WTC11 (cell line): ENCODE results near the gene LHFPL4. TPM values are rescaled to one million over a fixed set of nuclear protein-coding genes. Genes with fewer than 3 reads are reported as not detected.

Source experiments
- ATAC-seq: fragments of 200-7000 bp; cut with Tn5 transposase; 2 replicates; pipeline ENCODE4 v1.10.0; 2021; ENCODE audit warnings: mild to moderate bottlenecking, moderate library complexity
- CTCF ChIA-PET: fragments of 300-600 bp; sonication (Branson Sonifier 250); formaldehyde crosslinking; loops from one replicate; lab custom pipeline; 2021; ENCODE audit warnings: antibody characterized with exemption; lab: Charles Lee
- POLR2A ChIA-PET: fragments of 350-600 bp; sonication (Branson Sonifier 250); formaldehyde crosslinking; loops from one replicate; lab custom pipeline; 2021; ENCODE audit warnings: antibody characterized with exemption; lab: Charles Lee
- DNase-seq: peaks from one replicate; pipeline ENCODE4 v3.0.0; 2021; ENCODE audit warnings: low spot score
- H3K27ac Mint-ChIP-seq: 2 replicates; pipeline ENCODE4 v1.8.0; 2021; ENCODE audit warnings: mixed read lengths
- H3K27me3 Mint-ChIP-seq: 2 replicates; pipeline ENCODE4 v1.8.0; 2021; ENCODE audit warnings: low read depth, mild to moderate bottlenecking, moderate library complexity, mixed read lengths
- H3K36me3 Mint-ChIP-seq: 2 replicates; pipeline ENCODE4 v1.8.0; 2021; ENCODE audit warnings: mixed read lengths
- H3K4me1 Mint-ChIP-seq: 2 replicates; pipeline ENCODE4 v1.8.0; 2022; ENCODE audit warnings: mixed read lengths
- H3K4me3 Mint-ChIP-seq: 2 replicates; pipeline ENCODE4 v1.8.0; 2021; ENCODE audit warnings: mild to moderate bottlenecking, moderate library complexity, mixed read lengths
- H3K9me3 Mint-ChIP-seq: 2 replicates; pipeline ENCODE4 v1.8.0; 2021; ENCODE audit warnings: mixed read lengths
- AFF4 ChIP-seq: sonication (generic); formaldehyde crosslinking; IDR thresholded peaks from 2 replicates; pipeline ENCODE4 v1.8.1; 2023; ENCODE audit warnings: mild to moderate bottlenecking, missing genetic modification reagents, borderline replicate concordance
- AR ChIP-seq: fragments of 250-450 bp; sonication (Bioruptor Pico); IDR thresholded peaks from 2 replicates; pipeline ENCODE4 v1.9.0; 2021; ENCODE audit warnings: mild to moderate bottlenecking
- ATF2 ChIP-seq: sonication (generic); formaldehyde crosslinking; IDR thresholded peaks from 2 replicates; pipeline ENCODE4 v1.8.1; 2022; ENCODE audit warnings: low read depth, missing genetic modification reagents, borderline replicate concordance
- CBFB ChIP-seq: sonication (generic); formaldehyde crosslinking; IDR thresholded peaks from 2 replicates; pipeline ENCODE4 v1.8.1; 2022; ENCODE audit warnings: mild to moderate bottlenecking, low read depth, missing genetic modification reagents
- CREB1 ChIP-seq: sonication (generic); formaldehyde crosslinking; IDR thresholded peaks from 2 replicates; pipeline ENCODE4 v1.8.0; 2023; ENCODE audit warnings: mild to moderate bottlenecking, missing genetic modification reagents
- CREM ChIP-seq: sonication (generic); formaldehyde crosslinking; IDR thresholded peaks from 2 replicates; pipeline ENCODE4 v1.8.1; 2022; ENCODE audit warnings: mild to moderate bottlenecking, missing genetic modification reagents, moderate library complexity
- E2F4 ChIP-seq: sonication (generic); formaldehyde crosslinking; IDR thresholded peaks from 2 replicates; pipeline ENCODE4 v1.8.1; 2022; ENCODE audit warnings: low read depth, mild to moderate bottlenecking, moderate library complexity, missing genetic modification reagents, borderline replicate concordance
- ESRRA ChIP-seq: sonication (generic); formaldehyde crosslinking; IDR thresholded peaks from 2 replicates; pipeline ENCODE4 v1.8.1; 2022; ENCODE audit warnings: mild to moderate bottlenecking, missing genetic modification reagents, borderline replicate concordance
- FOXJ3 ChIP-seq: sonication (generic); formaldehyde crosslinking; IDR thresholded peaks from 2 replicates; pipeline ENCODE4 v1.9.0; 2021; ENCODE audit warnings: missing genetic modification reagents, mild to moderate bottlenecking, borderline replicate concordance
- MXD4 ChIP-seq: fragments of 250-450 bp; sonication (Bioruptor Pico); IDR thresholded peaks from 2 replicates; pipeline ENCODE4 v1.8.0; 2021; ENCODE audit warnings: mild to moderate bottlenecking, moderate library complexity, borderline replicate concordance
- NFATC4 ChIP-seq: fragments of 250-450 bp; sonication (Bioruptor Pico); IDR thresholded peaks from 2 replicates; pipeline ENCODE4 v1.9.0; 2021; ENCODE audit warnings: mild to moderate bottlenecking
- NFE2L1 ChIP-seq: sonication (generic); formaldehyde crosslinking; IDR thresholded peaks from 2 replicates; pipeline ENCODE4 v1.8.1; 2023; ENCODE audit warnings: missing genetic modification reagents
- NR2C2 ChIP-seq: sonication (generic); formaldehyde crosslinking; IDR thresholded peaks from 2 replicates; pipeline ENCODE4 v1.8.0; 2022; ENCODE audit warnings: mild to moderate bottlenecking, missing genetic modification reagents
- SMAD3 ChIP-seq: sonication (generic); formaldehyde crosslinking; IDR thresholded peaks from 2 replicates; pipeline ENCODE4 v1.8.0; 2022; ENCODE audit warnings: missing genetic modification reagents, mild to moderate bottlenecking, borderline replicate concordance
- SMAD4 ChIP-seq: sonication (generic); formaldehyde crosslinking; IDR thresholded peaks from 2 replicates; pipeline ENCODE4 v1.8.0; 2022; ENCODE audit warnings: mild to moderate bottlenecking, missing genetic modification reagents
- SP1 ChIP-seq: sonication (generic); formaldehyde crosslinking; conservative IDR thresholded peaks from 2 replicates; pipeline ENCODE4 v1.8.1; 2022; ENCODE audit warnings: missing genetic modification reagents
- STAT6 ChIP-seq: sonication (generic); formaldehyde crosslinking; conservative IDR thresholded peaks from 2 replicates; pipeline ENCODE4 v1.8.1; 2023; ENCODE audit warnings: mild to moderate bottlenecking, low read depth, missing genetic modification reagents, moderate library complexity
- TP53 ChIP-seq: sonication (generic); formaldehyde crosslinking; IDR thresholded peaks from 2 replicates; pipeline ENCODE4 v1.8.1; 2023; ENCODE audit warnings: mild to moderate bottlenecking, missing genetic modification reagents
- ZNF671 ChIP-seq: fragments of 250-450 bp; sonication (Bioruptor Pico); IDR thresholded peaks from 2 replicates; pipeline ENCODE4 v1.8.0; 2021; ENCODE audit warnings: mild to moderate bottlenecking
- ZSCAN18 ChIP-seq: fragments of 250-450 bp; sonication (Bioruptor Pico); IDR thresholded peaks from 2 replicates; pipeline ENCODE4 v2.1.2; 2022; ENCODE audit warnings: mild to moderate bottlenecking, moderate library complexity
- total RNA-seq: library from RNA; stranded (reverse); gene quantifications from 3 replicates; pipeline ENCODE4 v1.2.3, GENCODE V29; 2021

The LHFPL4 gene
- total RNA-seq, 1 experiment from 2014 or later: 24.4 TPM

GRCh38 chr3:9485248-9485647 lies 68.4 kb downstream of the LHFPL4 start:
- peaks cover 11% of the 10 kb centered on the region for H3K36me3 Mint-ChIP-seq
- TF ChIP-seq NFATC4 (CRISPR knock-in tag): no peak
- CTCF ChIA-PET: interaction anchor here (0.7 kb wide), 1 partner anchor 95 kb away, joined by 3 read pairs; no protein-coding TSS in a partner anchor

GRCh38 chr3:9480265-9480664 lies 73.4 kb downstream of the LHFPL4 start:
- POLR2A ChIA-PET: no interaction called here
- Mint-ChIP-seq H3K9me3 (no peaks in the 10 kb centered on the region), H3K27me3 (no peaks in the 10 kb centered on the region), H3K4me3 (no peak overlapping the region), H3K27ac (no peak overlapping the region), H3K36me3 (peaks cover 46% of the 10 kb centered on the region), H3K4me1 (no peaks in the 10 kb centered on the region)
- ATAC-seq (no peak), DNase-seq (no peak)
- CTCF ChIA-PET: no interaction called here
- TF ChIP-seq FOXJ3 (CRISPR knock-in tag): no peak
- TF ChIP-seq MXD4 (CRISPR knock-in tag): no peak
- no peak for TF ChIP-seq ESRRA
- TF ChIP-seq E2F4 (CRISPR knock-in tag): no peak
- TF ChIP-seq SMAD4 (CRISPR knock-in tag): no peak
- TF ChIP-seq CREM: no peak
- TF ChIP-seq NFE2L1 (CRISPR knock-in tag): no peak
- TF ChIP-seq ZNF671: no peak
- no peak for TF ChIP-seq AFF4 (CRISPR knock-in tag)
- no peak for TF ChIP-seq SMAD3 (CRISPR knock-in tag)
- no peak for TF ChIP-seq TP53
- TF ChIP-seq ZSCAN18 (CRISPR knock-in tag): no peak
- TF ChIP-seq NR2C2 (CRISPR knock-in tag): no peak
- no peak for TF ChIP-seq CBFB (CRISPR knock-in tag)
- TF ChIP-seq CREB1 (CRISPR knock-in tag): no peak
- TF ChIP-seq ATF2 (CRISPR knock-in tag): no peak
- no peak for TF ChIP-seq AR (CRISPR knock-in tag)
- TF ChIP-seq SP1 (CRISPR knock-in tag): no peak
- TF ChIP-seq STAT6 (CRISPR knock-in tag): no peak

More at GRCh38 chr3:9485248-9485647, 68.4 kb downstream of the LHFPL4 start:
- no peak overlapping the region for H3K4me3 Mint-ChIP-seq
- no peak for ATAC-seq
- H3K4me1 Mint-ChIP-seq: no peaks in the 10 kb centered on the region
- POLR2A ChIA-PET: no interaction called here
- no peak overlapping the region for H3K27ac Mint-ChIP-seq
- H3K27me3 Mint-ChIP-seq: peaks cover 14% of the 10 kb centered on the region
- no peak for DNase-seq
- H3K9me3 Mint-ChIP-seq: peaks cover 10% of the 10 kb centered on the region
